ENCODE data around the gene RAE1.

Gene RAE1

GRCh38 chr20:57395111-57395966, 44.3 kb downstream of the RAE1 start:
- DNase-seq, result no peak
- in situ Hi-C loops (cut with HindIII; ENCODE audit: low pct_ligation_motif_present, low pct_unique_long_range_greater_than_20kb, low sequenced_read_pairs), result no loop called here

GRCh38 chr20:57396212-57396983, 45.3 kb downstream of the RAE1 start:
- in situ Hi-C loops (cut with HindIII; ENCODE audit: low pct_ligation_motif_present, low pct_unique_long_range_greater_than_20kb, low sequenced_read_pairs), result no loop called here
- DNase-seq, result no peak

- in situ Hi-C loops (cut with HindIII; ENCODE audit: low pct_ligation_motif_present, low pct_unique_long_range_greater_than_20kb, low sequenced_read_pairs), result no loop called here
- DNase-seq, result no peak
Measured at GRCh38 chr20:57396984-57397692, 46.1 kb downstream of the RAE1 start.

- no peak for DNase-seq
- in situ Hi-C loops (cut with HindIII; ENCODE audit: low pct_ligation_motif_present, low pct_unique_long_range_greater_than_20kb, low sequenced_read_pairs), result no loop called here
Measured at GRCh38 chr20:57397693-57398108, 46.6 kb downstream of the RAE1 start.

- DNase-seq, result no peak
- in situ Hi-C loops (cut with HindIII; ENCODE audit: low pct_ligation_motif_present, low pct_unique_long_range_greater_than_20kb, low sequenced_read_pairs), result no loop called here
Measured at GRCh38 chr20:57398231-57398821, 47.3 kb downstream of the RAE1 start.

- no peak for DNase-seq
- in situ Hi-C loops (cut with HindIII; ENCODE audit: low pct_ligation_motif_present, low pct_unique_long_range_greater_than_20kb, low sequenced_read_pairs), result no loop called here
Measured at GRCh38 chr20:57398901-57399535, 48.0 kb downstream of the RAE1 start.

GRCh38 chr20:57399587-57400155, 48.6 kb downstream of the RAE1 start:
- in situ Hi-C loops (cut with HindIII; ENCODE audit: low pct_ligation_motif_present, low pct_unique_long_range_greater_than_20kb, low sequenced_read_pairs), result no loop called here

GRCh38 chr20:57400231-57400701, 49.2 kb downstream of the RAE1 start:
- DNase-seq, result no peak
- in situ Hi-C loops (cut with HindIII; ENCODE audit: low pct_ligation_motif_present, low pct_unique_long_range_greater_than_20kb, low sequenced_read_pairs), result no loop called here

More at GRCh38 chr20:57399587-57400155, 48.6 kb downstream of the RAE1 start:
- no peak for DNase-seq

- in situ Hi-C loops (cut with HindIII; ENCODE audit: low pct_ligation_motif_present, low pct_unique_long_range_greater_than_20kb, low sequenced_read_pairs), result no loop called here
- DNase-seq, result no peak
Measured at GRCh38 chr20:57400821-57401564, 49.9 kb downstream of the RAE1 start.

- in situ Hi-C loops (cut with HindIII; ENCODE audit: low pct_ligation_motif_present, low pct_unique_long_range_greater_than_20kb, low sequenced_read_pairs), result no loop called here
- no peak for DNase-seq
Measured at GRCh38 chr20:57401565-57401918, 50.5 kb downstream of the RAE1 start.

- no peak for DNase-seq
- in situ Hi-C loops (cut with HindIII; ENCODE audit: low pct_ligation_motif_present, low pct_unique_long_range_greater_than_20kb, low sequenced_read_pairs), result no loop called here
Measured at GRCh38 chr20:57402206-57403125, 51.4 kb downstream of the RAE1 start.

- DNase-seq, result no peak
Measured at GRCh38 chr20:57403216-57403615, 52.2 kb downstream of the RAE1 start.

GRCh38 chr20:57404006-57404405, 53.0 kb downstream of the RAE1 start:
- no peak for DNase-seq
- in situ Hi-C loops (cut with HindIII; ENCODE audit: low pct_ligation_motif_present, low pct_unique_long_range_greater_than_20kb, low sequenced_read_pairs), result no loop called here

More at GRCh38 chr20:57403216-57403615, 52.2 kb downstream of the RAE1 start:
- in situ Hi-C loops (cut with HindIII; ENCODE audit: low pct_ligation_motif_present, low pct_unique_long_range_greater_than_20kb, low sequenced_read_pairs), result no loop called here

- in situ Hi-C loops (cut with HindIII; ENCODE audit: low pct_ligation_motif_present, low pct_unique_long_range_greater_than_20kb, low sequenced_read_pairs), result no loop called here
Measured at GRCh38 chr20:57404419-57405072, 53.5 kb downstream of the RAE1 start.

GRCh38 chr20:57405236-57406016, 54.4 kb downstream of the RAE1 start:
- no peak for DNase-seq
- in situ Hi-C loops (cut with HindIII; ENCODE audit: low pct_ligation_motif_present, low pct_unique_long_range_greater_than_20kb, low sequenced_read_pairs), result no loop called here

More at GRCh38 chr20:57404419-57405072, 53.5 kb downstream of the RAE1 start:
- no peak for DNase-seq
